Activated T-helper 2 cell treated with anti-CD3 and anti-CD28 coated beads, Interferon-gamma antibody, Interleukin-2, Interleukin-4, amounts not matched to agents 10 μg/mL and 5 μg/mL and 100 μg/mL, durations not matched to agents 14 hours and 24 hours and 36 hours (primary cell): ENCODE results near the gene FA2H. TPM values are rescaled to one million over a fixed set of nuclear protein-coding genes. Genes with fewer than 3 reads are reported as not detected.
"Not testable (repeated sequence)": the region's sequence is repeated elsewhere in the genome, so short reads cannot be mapped to it uniquely, and the experiment has no call there.

Experiments used
- DNase-seq: peaks from one replicate; pipeline ENCODE4 v3.0.0; 2021; ENCODE audit warnings: low spot score
- H3K27ac Mint-ChIP-seq: one replicate; pipeline ENCODE4 v1.8.0; 2021; ENCODE audit warnings: mixed read lengths
- H3K27me3 Mint-ChIP-seq: one replicate; pipeline ENCODE4 v1.8.0; 2021; ENCODE audit warnings: low read depth, mixed read lengths
- H3K36me3 Mint-ChIP-seq: one replicate; pipeline ENCODE4 v1.8.0; 2021; ENCODE audit warnings: low read depth, mixed read lengths
- H3K4me1 Mint-ChIP-seq: one replicate; pipeline ENCODE4 v1.8.0; 2021; ENCODE audit warnings: low read depth, mixed read lengths
- H3K4me3 Mint-ChIP-seq: one replicate; pipeline ENCODE4 v1.8.0; 2021; ENCODE audit warnings: low read depth, mild to moderate bottlenecking, moderate library complexity, mixed read lengths
- H3K9me3 Mint-ChIP-seq: one replicate; pipeline ENCODE4 v1.8.0; 2021; ENCODE audit warnings: mixed read lengths
- intact Hi-C: fragments of 100-400 bp; cut with micrococcal nuclease; formaldehyde crosslinking; loops from one replicate; pipeline ENCODE4 v1.15.1; 2023
- total RNA-seq: library from RNA; stranded (reverse); gene quantifications from 2 replicates; pipeline ENCODE4 v1.2.3, GENCODE V29; 2022

Gene FA2H
- total RNA-seq = not detected in 2 replicates

GRCh38 chr16:74774223-74775139, at the start of gene FA2H:
FA2H (minus strand) TSS chr16:74774820; CDS start chr16:74774755, 65 bp downstream.
- H3K36me3 Mint-ChIP-seq = no peaks in the 10 kb centered on the region
- H3K27ac Mint-ChIP-seq = no peak within 1 kb of the TSS
- peak; percentile 65 for DNase-seq
- intact Hi-C loops = loop anchor here (5.0 kb wide), 1 partner anchor 67 kb away; no protein-coding TSS in a partner anchor
- peak within 1 kb of the TSS; percentile 24 for H3K4me3 Mint-ChIP-seq
- H3K4me1 Mint-ChIP-seq = peaks cover 5% of the 10 kb centered on the region
- peaks cover 34% of the 10 kb centered on the region for H3K27me3 Mint-ChIP-seq
- no peaks in the 10 kb centered on the region for H3K9me3 Mint-ChIP-seq

- intact Hi-C loops = no loop called here
- Mint-ChIP-seq H3K27ac (no peak overlapping the region), H3K9me3 (no peaks in the 10 kb centered on the region)
These were observed 43.2 kb upstream of the FA2H start for GRCh38 chr16:74817851-74818250.

GRCh38 chr16:74813109-74813641, 38.6 kb upstream of the FA2H start:
- intact Hi-C loops = loop anchor here (1.0 to 5.0 kb wide), 2 partner anchors 49 to 298 kb away; no protein-coding TSS in a partner anchor
- Mint-ChIP-seq H3K9me3 (no peaks in the 10 kb centered on the region), H3K4me1 (no peaks in the 10 kb centered on the region), H3K27ac (no peak overlapping the region), H3K27me3 (no peaks in the 10 kb centered on the region), H3K36me3 (no peaks in the 10 kb centered on the region), H3K4me3 (no peak overlapping the region)
- DNase-seq = peak; percentile 60

More at GRCh38 chr16:74817851-74818250, 43.2 kb upstream of the FA2H start:
- Mint-ChIP-seq H3K4me3 (no peak overlapping the region), H3K36me3 (no peaks in the 10 kb centered on the region), H3K27me3 (peaks cover 12% of the 10 kb centered on the region), H3K4me1 (no peaks in the 10 kb centered on the region)
- DNase-seq = no peak

GRCh38 chr16:74811911-74812310, 37.3 kb upstream of the FA2H start:
- no peaks in the 10 kb centered on the region for H3K9me3 Mint-ChIP-seq
- H3K4me1 Mint-ChIP-seq = no peaks in the 10 kb centered on the region
- H3K36me3 Mint-ChIP-seq = no peaks in the 10 kb centered on the region
- DNase-seq = no peak
- intact Hi-C loops = loop anchor here (5.0 kb wide), 1 partner anchor 50 kb away; no protein-coding TSS in a partner anchor
- no peaks in the 10 kb centered on the region for H3K27me3 Mint-ChIP-seq
- no peak overlapping the region for H3K27ac Mint-ChIP-seq
- no peak overlapping the region for H3K4me3 Mint-ChIP-seq

GRCh38 chr16:74811216-74811615, 36.6 kb upstream of the FA2H start:
- intact Hi-C loops = loop anchor here (5.0 kb wide), 1 partner anchor 51 kb away; no protein-coding TSS in a partner anchor

GRCh38 chr16:74807052-74807646, 32.5 kb upstream of the FA2H start:
- DNase-seq = no peak
- Mint-ChIP-seq H3K9me3 (no peaks in the 10 kb centered on the region), H3K36me3 (no peaks in the 10 kb centered on the region), H3K27ac (no peak overlapping the region), H3K27me3 (peaks cover 12% of the 10 kb centered on the region), H3K4me3 (no peak overlapping the region), H3K4me1 (no peaks in the 10 kb centered on the region)
- intact Hi-C loops = no loop called here

More at GRCh38 chr16:74811216-74811615, 36.6 kb upstream of the FA2H start:
- not testable (repeated sequence) for H3K4me3 Mint-ChIP-seq, H3K27me3 Mint-ChIP-seq, H3K27ac Mint-ChIP-seq, H3K9me3 Mint-ChIP-seq, H3K4me1 Mint-ChIP-seq, DNase-seq, H3K36me3 Mint-ChIP-seq

- no peaks in the 10 kb centered on the region for H3K36me3 Mint-ChIP-seq
- intact Hi-C loops = no loop called here
- H3K27me3 Mint-ChIP-seq = peaks cover 22% of the 10 kb centered on the region
- no peak overlapping the region for H3K27ac Mint-ChIP-seq
- H3K4me3 Mint-ChIP-seq = no peak overlapping the region
- H3K9me3 Mint-ChIP-seq = no peaks in the 10 kb centered on the region
- no peak for DNase-seq
- H3K4me1 Mint-ChIP-seq = no peaks in the 10 kb centered on the region
These were observed 25.7 kb upstream of the FA2H start for GRCh38 chr16:74800216-74800871.

GRCh38 chr16:74797414-74797813, 22.8 kb upstream of the FA2H start:
- Mint-ChIP-seq H3K4me3 (no peak overlapping the region), H3K36me3 (no peaks in the 10 kb centered on the region), H3K27ac (no peak overlapping the region), H3K27me3 (peaks cover 18% of the 10 kb centered on the region), H3K4me1 (no peaks in the 10 kb centered on the region), H3K9me3 (no peaks in the 10 kb centered on the region)
- no peak for DNase-seq
- intact Hi-C loops = no loop called here

- Mint-ChIP-seq H3K27ac (no peak overlapping the region), H3K36me3 (no peaks in the 10 kb centered on the region), H3K9me3 (no peaks in the 10 kb centered on the region), H3K4me1 (no peaks in the 10 kb centered on the region), H3K27me3 (peaks cover 11% of the 10 kb centered on the region), H3K4me3 (no peak overlapping the region)
- no peak for DNase-seq
- intact Hi-C loops = no loop called here
These were observed 20.5 kb upstream of the FA2H start for GRCh38 chr16:74795104-74795503.

GRCh38 chr16:74794668-74795067, 20.0 kb upstream of the FA2H start:
- no peak for DNase-seq
- Mint-ChIP-seq H3K4me3 (no peak overlapping the region), H3K9me3 (no peaks in the 10 kb centered on the region), H3K4me1 (no peaks in the 10 kb centered on the region), H3K36me3 (no peaks in the 10 kb centered on the region), H3K27ac (no peak overlapping the region), H3K27me3 (peaks cover 12% of the 10 kb centered on the region)
- intact Hi-C loops = no loop called here

GRCh38 chr16:74793571-74793970, 19.0 kb upstream of the FA2H start:
- no peaks in the 10 kb centered on the region for H3K36me3 Mint-ChIP-seq
- peaks cover 12% of the 10 kb centered on the region for H3K27me3 Mint-ChIP-seq
- H3K4me1 Mint-ChIP-seq = no peaks in the 10 kb centered on the region
- H3K4me3 Mint-ChIP-seq = no peak overlapping the region
- DNase-seq = no peak
- intact Hi-C loops = no loop called here
- no peak overlapping the region for H3K27ac Mint-ChIP-seq
- H3K9me3 Mint-ChIP-seq = no peaks in the 10 kb centered on the region

- no peak overlapping the region for H3K27ac Mint-ChIP-seq
- intact Hi-C loops = no loop called here
- H3K4me3 Mint-ChIP-seq = no peak overlapping the region
- no peaks in the 10 kb centered on the region for H3K9me3 Mint-ChIP-seq
- DNase-seq = no peak
- peaks cover 16% of the 10 kb centered on the region for H3K27me3 Mint-ChIP-seq
- no peaks in the 10 kb centered on the region for H3K36me3 Mint-ChIP-seq
- no peaks in the 10 kb centered on the region for H3K4me1 Mint-ChIP-seq
These were observed 17.6 kb upstream of the FA2H start for GRCh38 chr16:74792225-74792624.
